ENCODE data around the gene FABP6.

The FABP6 gene

GRCh38 chr5:160199410-160199911 is 29.8 kb upstream of the FABP6 start:
- ATAC-seq (peak; percentile 92), DNase-seq (ENCODE audit: low spot score in 2 of 2) (peak; percentile 82 to 86)
- Mint-ChIP-seq H3K4me1 (peaks cover 10% of the 10 kb centered on the region), H3K27ac (peak overlapping the region; percentile 58), H3K4me3 (peak overlapping the region; percentile 74), H3K36me3 (no peaks in the 10 kb centered on the region), H3K9me3 (no peaks in the 10 kb centered on the region)

GRCh38 chr5:160207061-160207460 is 22.2 kb upstream of the FABP6 start:
- Mint-ChIP-seq H3K4me1 (no peaks in the 10 kb centered on the region), H3K36me3 (no peaks in the 10 kb centered on the region), H3K4me3 (no peak overlapping the region), H3K9me3 (no peaks in the 10 kb centered on the region), H3K27ac (no peak overlapping the region)
- ATAC-seq, result no peak
- no peak for DNase-seq (ENCODE audit: low spot score in 2 of 2)

DNA sequence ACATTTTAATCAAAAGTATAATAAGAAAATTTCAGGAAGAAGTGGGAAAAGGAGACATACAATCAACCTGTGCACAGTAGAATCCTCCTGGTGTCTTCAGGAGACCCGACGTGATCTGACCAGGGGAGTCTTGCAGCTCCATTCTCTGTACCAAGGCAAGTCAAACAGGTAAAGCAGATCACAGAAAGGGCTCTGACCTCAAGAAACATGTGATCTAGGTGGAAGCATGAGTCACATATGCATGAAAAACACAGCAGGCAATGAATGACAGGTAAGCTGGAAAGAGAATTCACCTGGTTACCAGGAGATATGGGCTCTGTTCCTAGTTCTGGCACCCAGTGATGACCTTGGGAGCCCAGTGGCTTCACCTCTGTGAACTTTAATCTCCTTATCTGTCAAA is 19.4 kb upstream of the FABP6 start:
- DNase-seq (ENCODE audit: low spot score in 2 of 2), result no peak
- H3K27ac Mint-ChIP-seq, result no peak overlapping the region
- no peak for ATAC-seq
- no peaks in the 10 kb centered on the region for H3K36me3 Mint-ChIP-seq
- H3K4me3 Mint-ChIP-seq, result no peak overlapping the region
- H3K4me1 Mint-ChIP-seq, result no peaks in the 10 kb centered on the region
- no peaks in the 10 kb centered on the region for H3K9me3 Mint-ChIP-seq

DNA sequence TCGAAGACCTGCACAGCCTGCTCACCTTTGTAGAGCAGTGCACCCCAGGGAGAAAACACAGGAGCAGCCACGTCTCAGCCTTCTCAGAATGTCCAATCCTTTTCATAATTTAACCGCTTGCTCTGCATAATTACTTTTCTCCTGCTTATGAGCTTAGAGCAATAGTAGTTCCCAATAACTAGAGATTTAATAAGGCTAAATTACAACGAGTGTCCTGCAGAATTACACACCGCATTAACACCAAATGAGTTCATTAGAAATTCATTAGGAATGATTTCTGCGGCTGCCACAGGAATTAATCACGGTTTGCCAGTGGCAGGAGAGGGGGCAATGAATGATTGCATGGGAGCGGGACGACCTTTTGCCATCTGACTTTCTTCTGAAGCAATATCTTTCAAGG is 18.7 kb upstream of the FABP6 start:
- Mint-ChIP-seq H3K4me1 (no peaks in the 10 kb centered on the region), H3K36me3 (no peaks in the 10 kb centered on the region), H3K4me3 (no peak overlapping the region), H3K27ac (no peak overlapping the region), H3K9me3 (no peaks in the 10 kb centered on the region)
- ATAC-seq, result no peak
- DNase-seq (ENCODE audit: low spot score in 2 of 2), result no peak

DNA sequence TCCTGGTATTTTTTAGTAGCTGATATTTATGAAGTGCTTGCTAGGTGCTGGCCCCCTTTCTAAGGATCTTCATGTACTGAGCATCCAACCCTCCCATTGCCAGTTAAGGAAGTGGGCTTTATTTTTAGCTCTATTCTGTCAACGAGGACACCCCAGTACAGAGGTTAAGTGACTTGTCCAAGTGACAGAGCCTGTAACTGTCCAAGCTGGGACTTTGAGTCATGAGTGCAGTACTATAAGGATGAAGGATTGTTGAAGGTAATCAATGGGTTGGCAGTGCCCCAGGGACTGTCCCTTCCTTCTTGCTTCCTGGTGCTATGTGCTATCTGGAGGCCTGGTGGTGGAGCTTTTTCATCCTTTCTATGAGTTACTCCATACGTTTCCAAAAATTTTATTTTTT is 18.0 kb upstream of the FABP6 start:
- Mint-ChIP-seq H3K9me3 (no peaks in the 10 kb centered on the region), H3K27ac (no peak overlapping the region), H3K4me1 (no peaks in the 10 kb centered on the region), H3K4me3 (no peak overlapping the region), H3K36me3 (no peaks in the 10 kb centered on the region)
- peak; percentile 11 for ATAC-seq
- no peak for DNase-seq (ENCODE audit: low spot score in 2 of 2)

DNA sequence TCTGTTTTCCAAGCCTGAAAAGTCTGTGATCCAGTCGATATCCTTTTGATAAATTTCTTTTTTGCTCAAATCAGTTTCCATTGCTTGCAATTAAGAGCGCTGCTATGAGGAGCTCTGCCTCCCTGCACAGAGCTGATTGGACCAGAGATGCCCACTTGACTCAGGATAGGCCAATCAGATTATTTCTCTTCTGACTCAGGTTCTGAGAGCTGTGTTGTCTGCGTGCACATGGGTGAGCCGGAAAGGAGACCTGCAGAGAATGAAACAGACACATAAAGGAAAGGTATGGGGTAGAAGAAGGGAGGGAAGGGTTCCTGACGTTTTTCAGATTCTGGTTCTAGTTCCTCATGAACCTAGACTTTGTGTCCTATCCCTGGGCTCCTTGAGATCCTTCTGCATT is 15.8 kb upstream of the FABP6 start:
- DNase-seq (ENCODE audit: low spot score in 2 of 2) (no peak), ATAC-seq (no peak)
- H3K9me3 Mint-ChIP-seq, result no peaks in the 10 kb centered on the region
- H3K4me1 Mint-ChIP-seq, result no peaks in the 10 kb centered on the region
- H3K27ac Mint-ChIP-seq, result no peak overlapping the region
- H3K4me3 Mint-ChIP-seq, result no peak overlapping the region
- no peaks in the 10 kb centered on the region for H3K36me3 Mint-ChIP-seq

- H3K9me3 Mint-ChIP-seq, result no peaks in the 10 kb centered on the region
- H3K27ac Mint-ChIP-seq, result no peak overlapping the region
- DNase-seq (ENCODE audit: low spot score in 2 of 2) (no peak), ATAC-seq (no peak)
- no peaks in the 10 kb centered on the region for H3K4me1 Mint-ChIP-seq
- H3K36me3 Mint-ChIP-seq, result no peaks in the 10 kb centered on the region
- H3K4me3 Mint-ChIP-seq, result no peak overlapping the region
Measured at GRCh38 chr5:160219356-160219755, 9.9 kb upstream of the FABP6 start.

DNA sequence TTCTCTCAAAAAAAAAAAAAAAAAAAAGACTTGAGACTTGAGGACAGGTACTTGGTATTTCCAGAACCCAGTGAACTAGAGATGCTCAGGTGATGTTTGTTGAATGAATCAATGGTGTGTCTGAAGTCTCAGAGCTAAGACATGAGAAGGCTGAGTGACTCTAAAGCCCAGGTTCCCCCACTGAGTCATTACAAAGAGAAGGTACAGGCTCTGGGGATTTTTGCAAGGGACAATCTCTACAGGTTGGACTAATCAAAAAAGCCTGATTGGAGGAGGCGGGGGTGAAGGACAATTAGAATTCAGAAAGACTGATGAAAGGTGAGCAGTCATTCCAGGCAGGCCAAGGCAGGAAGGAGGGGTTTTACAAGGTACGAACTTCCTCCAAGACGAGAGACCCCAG is 8.2 kb upstream of the FABP6 start:
- Mint-ChIP-seq H3K36me3 (no peaks in the 10 kb centered on the region), H3K9me3 (no peaks in the 10 kb centered on the region), H3K4me1 (no peaks in the 10 kb centered on the region), H3K27ac (no peak overlapping the region), H3K4me3 (no peak overlapping the region)
- no peak for DNase-seq (ENCODE audit: low spot score in 2 of 2)
- ATAC-seq, result peak; percentile 62

DNA sequence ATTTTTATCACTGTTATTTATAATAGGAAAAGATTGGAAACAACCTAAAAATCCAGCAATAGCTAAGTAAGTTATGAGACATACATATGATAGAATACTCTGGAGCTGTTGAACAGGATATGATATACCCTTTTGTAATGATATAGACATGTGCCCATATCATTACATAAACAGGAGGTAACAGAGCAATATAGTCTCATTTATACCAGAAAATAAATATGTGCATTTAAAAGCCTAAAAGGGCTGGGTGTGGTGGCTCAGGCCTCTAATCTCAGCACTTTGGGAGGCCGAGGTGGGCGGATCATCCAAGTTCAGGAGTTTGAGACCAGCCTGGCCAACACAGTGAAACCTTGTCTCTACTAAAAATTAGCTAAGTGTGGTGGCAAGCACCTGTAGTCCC is 2.3 kb upstream of the FABP6 start:
- Mint-ChIP-seq H3K9me3 (no peaks in the 10 kb centered on the region), H3K36me3 (no peaks in the 10 kb centered on the region), H3K4me1 (no peaks in the 10 kb centered on the region), H3K27ac (no peak overlapping the region), H3K4me3 (no peak overlapping the region)
- no peak for DNase-seq (ENCODE audit: low spot score in 2 of 2)
- no peak for ATAC-seq

DNA sequence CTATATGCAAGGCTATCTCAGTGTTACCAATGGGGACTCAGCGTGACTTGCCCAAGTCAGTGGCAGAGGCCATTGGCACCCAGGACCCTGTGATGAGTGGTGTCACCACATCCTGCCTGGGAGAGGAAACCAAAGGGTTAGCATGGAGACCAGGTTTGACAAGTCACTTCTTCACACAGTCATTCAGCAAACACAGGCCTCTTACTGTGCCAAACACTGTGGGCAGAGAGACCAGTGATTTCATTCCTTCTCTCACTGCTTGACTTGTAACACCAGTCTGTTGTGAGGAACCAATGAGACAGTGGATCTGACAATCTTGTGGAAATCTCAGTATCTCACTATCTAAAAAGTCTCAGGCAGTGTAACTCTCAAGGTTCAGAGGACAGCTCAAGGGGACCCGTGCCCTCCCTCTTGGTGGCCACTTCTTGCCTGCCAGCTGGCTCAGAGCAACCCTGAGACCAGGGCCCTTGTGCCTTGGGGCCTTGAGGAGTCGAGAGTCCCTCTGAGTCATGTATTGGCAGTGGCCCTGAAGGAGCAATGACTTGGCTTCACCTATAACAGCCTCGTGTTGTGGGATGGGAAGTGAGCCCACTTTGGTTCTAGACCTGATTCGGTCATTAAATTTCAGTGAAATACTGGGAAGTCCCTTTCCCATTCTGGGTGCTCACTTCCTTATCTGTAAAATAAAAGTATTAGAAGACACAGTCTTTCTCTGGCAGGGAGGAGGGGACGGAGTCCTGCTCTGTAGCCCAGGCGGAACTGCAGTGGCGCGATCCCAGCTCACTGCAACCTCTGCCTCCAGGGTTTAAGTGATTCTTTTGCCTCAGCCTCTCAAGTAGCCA is 1.6 kb downstream of the FABP6 start:
- ATAC-seq (peak; percentile 87), DNase-seq (ENCODE audit: low spot score in 2 of 2) (no peak)
- H3K9me3 Mint-ChIP-seq, result no peaks in the 10 kb centered on the region
- H3K36me3 Mint-ChIP-seq, result peaks cover 4% of the 10 kb centered on the region
- H3K4me1 Mint-ChIP-seq, result no peaks in the 10 kb centered on the region
- H3K4me3 Mint-ChIP-seq, result no peak overlapping the region
- H3K27ac Mint-ChIP-seq, result no peak overlapping the region

GRCh38 chr5:160231783-160232342 is 2.6 kb downstream of the FABP6 start:
- no peak for ATAC-seq
- H3K9me3 Mint-ChIP-seq, result no peaks in the 10 kb centered on the region
- no peak overlapping the region for H3K27ac Mint-ChIP-seq
- H3K36me3 Mint-ChIP-seq, result peaks cover 4% of the 10 kb centered on the region
- H3K4me1 Mint-ChIP-seq, result no peaks in the 10 kb centered on the region
- DNase-seq (ENCODE audit: low spot score in 2 of 2), result no peak
- H3K4me3 Mint-ChIP-seq, result no peak overlapping the region

DNA sequence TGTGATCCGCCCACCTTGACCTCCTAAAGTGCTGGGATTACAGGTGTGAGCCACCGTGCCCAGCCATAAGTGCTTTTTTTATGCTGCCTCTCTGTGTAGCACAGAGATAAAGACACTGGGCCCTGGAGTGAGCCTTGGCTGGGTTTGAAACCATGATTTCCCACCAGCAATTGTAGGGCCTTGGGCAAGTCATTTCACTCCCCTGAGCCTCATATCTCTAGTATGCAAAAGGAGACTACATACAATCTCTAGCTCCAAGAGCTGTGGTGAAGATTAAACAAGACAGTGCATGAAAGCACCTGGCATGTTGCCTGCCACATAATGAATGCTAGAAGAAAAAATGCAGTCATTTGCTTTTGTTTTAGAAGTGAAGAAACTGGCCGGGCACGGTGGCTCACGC is 3.9 kb downstream of the FABP6 start:
- ATAC-seq, result no peak
- no peak for DNase-seq (ENCODE audit: low spot score in 2 of 2)
- H3K4me3 Mint-ChIP-seq, result no peak overlapping the region
- peaks cover 4% of the 10 kb centered on the region for H3K36me3 Mint-ChIP-seq
- H3K9me3 Mint-ChIP-seq, result no peaks in the 10 kb centered on the region
- no peaks in the 10 kb centered on the region for H3K4me1 Mint-ChIP-seq
- no peak overlapping the region for H3K27ac Mint-ChIP-seq

DNA sequence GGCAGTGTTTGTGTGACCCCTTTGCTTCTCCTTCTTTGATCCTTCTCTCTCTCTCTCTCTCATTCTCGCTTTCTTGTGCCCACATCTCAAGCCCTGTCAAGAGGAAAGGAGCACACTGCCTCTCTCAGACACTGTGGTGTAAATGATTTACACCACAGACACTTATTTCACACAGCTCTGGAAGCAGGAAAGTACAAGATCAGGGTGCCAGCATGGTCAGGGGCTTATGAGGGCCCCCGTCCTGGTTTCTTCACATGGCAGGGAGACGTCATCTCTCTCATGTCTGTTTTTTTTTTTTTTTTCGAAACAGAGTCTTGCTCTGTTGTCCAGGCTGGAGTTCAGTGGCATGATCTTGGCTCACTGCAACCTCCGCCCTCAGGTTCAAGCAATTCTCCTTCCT is 6.4 kb downstream of the FABP6 start:
- ATAC-seq (no peak), DNase-seq (ENCODE audit: low spot score in 2 of 2) (no peak)
- Mint-ChIP-seq H3K4me3 (no peak overlapping the region), H3K36me3 (peaks cover 4% of the 10 kb centered on the region), H3K4me1 (no peaks in the 10 kb centered on the region), H3K9me3 (no peaks in the 10 kb centered on the region), H3K27ac (no peak overlapping the region)

DNA sequence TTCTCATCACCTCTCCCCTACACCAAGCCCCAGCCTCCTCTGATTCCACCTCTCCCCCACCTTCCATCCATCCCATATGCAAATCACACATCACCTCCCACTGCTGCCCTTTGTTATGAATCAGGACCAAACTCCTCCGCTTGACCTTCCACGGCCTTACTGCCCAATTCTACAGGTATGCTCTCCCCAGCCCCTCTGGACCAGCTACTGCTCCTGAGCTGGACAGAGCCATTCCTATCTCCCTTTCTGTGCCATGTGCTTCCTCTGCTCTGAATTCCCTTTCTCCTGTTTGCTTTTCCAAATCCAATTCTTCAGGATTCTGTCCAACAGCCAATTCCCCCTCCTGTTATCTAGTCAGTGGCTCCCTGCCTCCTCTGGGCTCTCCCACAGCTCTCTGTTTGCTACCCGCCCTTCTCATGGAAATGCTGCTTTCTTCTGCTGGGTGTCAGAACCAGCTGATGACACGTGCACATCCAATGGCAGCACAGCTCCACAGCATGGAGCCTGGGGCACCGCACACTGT is 8.3 kb downstream of the FABP6 start:
- no peaks in the 10 kb centered on the region for H3K4me1 Mint-ChIP-seq
- peaks cover 4% of the 10 kb centered on the region for H3K36me3 Mint-ChIP-seq
- no peaks in the 10 kb centered on the region for H3K9me3 Mint-ChIP-seq
- H3K27ac Mint-ChIP-seq, result no peak overlapping the region
- no peak for DNase-seq (ENCODE audit: low spot score in 2 of 2)
- H3K4me3 Mint-ChIP-seq, result no peak overlapping the region
- ATAC-seq, result peak; percentile 24

- DNase-seq (ENCODE audit: low spot score in 2 of 2) (no peak), ATAC-seq (no peak)
- Mint-ChIP-seq H3K4me3 (no peak overlapping the region), H3K9me3 (no peaks in the 10 kb centered on the region), H3K36me3 (peaks cover 4% of the 10 kb centered on the region), H3K4me1 (no peaks in the 10 kb centered on the region), H3K27ac (no peak overlapping the region)
Measured at GRCh38 chr5:160240350-160240749, 11.0 kb downstream of the FABP6 start.

GRCh38 chr5:160242145-160242544 is 12.8 kb downstream of the FABP6 start:
- H3K36me3 Mint-ChIP-seq, result no peaks in the 10 kb centered on the region
- no peaks in the 10 kb centered on the region for H3K4me1 Mint-ChIP-seq
- ATAC-seq (peak; percentile 35), DNase-seq (ENCODE audit: low spot score in 2 of 2) (no peak)
- H3K4me3 Mint-ChIP-seq, result no peak overlapping the region
- H3K9me3 Mint-ChIP-seq, result no peaks in the 10 kb centered on the region
- no peak overlapping the region for H3K27ac Mint-ChIP-seq
